ENCODE measurements around the gene NPAS3.

Gene NPAS3

DNA sequence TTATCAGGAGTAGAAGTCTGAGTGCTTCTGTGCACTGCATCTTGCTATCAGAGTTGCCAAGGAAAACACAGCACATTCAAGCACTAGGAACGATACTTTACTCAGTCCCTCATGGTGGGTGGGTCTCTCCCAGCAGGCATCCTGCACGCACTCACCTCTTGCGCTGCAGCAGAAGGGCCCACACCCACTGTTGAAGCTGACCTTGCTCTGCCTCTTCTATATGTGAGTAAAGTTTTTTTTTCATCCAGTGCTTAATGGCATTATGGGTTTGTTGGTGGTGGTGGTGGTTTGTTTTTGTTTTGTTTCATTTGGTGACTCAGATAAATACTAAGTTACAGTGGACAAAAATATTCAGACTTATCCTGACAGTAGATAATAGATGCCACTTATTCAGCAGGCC, 663.7 kb downstream of the NPAS3 start:
- no peak for DNase-seq

GRCh38 chr14:33606591-33606990, 667.9 kb downstream of the NPAS3 start:
- no peak for DNase-seq

- DNase-seq: no peak
Measured at GRCh38 chr14:33609582-33609981, 670.9 kb downstream of the NPAS3 start.

DNA sequence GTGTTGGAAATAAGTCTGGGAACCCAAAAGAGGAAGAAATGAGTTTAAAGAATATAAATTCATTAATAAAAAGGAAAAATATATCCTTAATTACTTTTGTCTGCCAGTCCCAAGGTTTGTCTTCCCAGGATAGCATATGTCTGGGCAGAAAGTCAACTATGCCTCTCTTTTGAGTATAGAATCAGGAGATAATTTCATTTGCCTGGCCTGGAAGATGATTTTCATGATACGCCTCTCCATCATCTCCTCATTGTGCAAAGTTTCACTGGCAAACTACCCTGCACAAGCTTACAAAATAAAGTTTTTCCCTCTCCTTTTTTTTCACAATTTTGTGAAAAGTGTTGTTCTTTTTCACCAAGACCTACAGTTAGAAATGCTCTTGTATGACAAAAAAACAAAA, 671.4 kb downstream of the NPAS3 start:
- no peak for DNase-seq

DNA sequence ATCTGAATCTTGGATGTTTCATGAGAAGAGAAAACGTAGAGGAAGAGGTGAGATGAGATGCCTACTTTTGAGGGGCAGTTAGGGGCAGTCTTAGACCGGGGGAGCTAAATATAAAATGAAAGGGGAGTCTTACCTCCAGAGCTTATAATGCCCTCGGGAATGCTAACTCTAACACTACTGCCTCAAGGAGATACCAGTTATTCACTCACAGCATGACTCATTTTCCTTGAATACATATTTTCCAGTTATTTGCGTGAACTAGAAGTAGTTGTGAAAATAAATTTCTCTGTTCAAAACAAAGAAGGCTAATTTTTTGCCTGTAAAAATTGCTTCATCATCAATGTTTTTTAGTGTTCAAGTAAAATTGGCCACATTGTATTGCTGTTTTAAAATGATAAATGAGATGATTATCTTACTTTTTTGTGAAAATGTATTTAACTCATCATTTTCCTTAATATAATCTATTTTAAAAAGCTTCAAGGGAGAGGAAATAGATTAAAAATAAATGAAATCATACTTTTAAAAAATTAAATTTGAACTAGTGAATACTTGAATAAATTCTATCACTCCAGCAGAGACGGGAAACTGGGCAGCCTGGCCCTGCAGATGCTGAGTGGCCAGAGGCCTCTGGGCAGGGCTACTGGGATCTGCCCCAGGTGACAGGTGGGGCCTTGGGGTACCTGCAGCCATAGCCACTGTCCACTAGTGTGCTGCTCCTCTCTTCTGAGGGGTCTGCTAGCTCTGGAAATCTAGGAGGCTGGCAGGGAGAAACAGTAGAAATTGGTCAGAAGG, 672.9 kb downstream of the NPAS3 start:
- no peak for DNase-seq

- no peak for DNase-seq
Measured at GRCh38 chr14:33612197-33612505, 673.5 kb downstream of the NPAS3 start.

DNA sequence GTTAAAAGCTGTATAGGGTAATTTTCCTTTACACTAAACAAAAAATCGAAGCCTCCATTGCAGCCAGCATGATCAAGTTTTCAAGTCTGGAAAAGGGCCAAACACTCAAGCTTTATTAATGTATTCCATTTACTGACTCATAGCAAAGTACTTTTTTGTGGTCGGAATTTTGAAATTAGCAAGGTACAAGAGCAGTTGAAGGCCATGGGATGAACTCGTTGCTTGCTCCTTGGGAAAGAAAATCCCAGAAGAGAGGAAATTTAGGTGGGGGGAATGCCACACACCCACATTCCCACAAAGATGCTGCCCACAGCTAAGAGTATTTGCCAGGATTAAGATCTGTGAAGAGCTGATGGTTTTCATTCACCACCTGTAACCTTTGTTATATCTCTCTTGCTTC, 678.5 kb downstream of the NPAS3 start:
- no peak for DNase-seq

DNA sequence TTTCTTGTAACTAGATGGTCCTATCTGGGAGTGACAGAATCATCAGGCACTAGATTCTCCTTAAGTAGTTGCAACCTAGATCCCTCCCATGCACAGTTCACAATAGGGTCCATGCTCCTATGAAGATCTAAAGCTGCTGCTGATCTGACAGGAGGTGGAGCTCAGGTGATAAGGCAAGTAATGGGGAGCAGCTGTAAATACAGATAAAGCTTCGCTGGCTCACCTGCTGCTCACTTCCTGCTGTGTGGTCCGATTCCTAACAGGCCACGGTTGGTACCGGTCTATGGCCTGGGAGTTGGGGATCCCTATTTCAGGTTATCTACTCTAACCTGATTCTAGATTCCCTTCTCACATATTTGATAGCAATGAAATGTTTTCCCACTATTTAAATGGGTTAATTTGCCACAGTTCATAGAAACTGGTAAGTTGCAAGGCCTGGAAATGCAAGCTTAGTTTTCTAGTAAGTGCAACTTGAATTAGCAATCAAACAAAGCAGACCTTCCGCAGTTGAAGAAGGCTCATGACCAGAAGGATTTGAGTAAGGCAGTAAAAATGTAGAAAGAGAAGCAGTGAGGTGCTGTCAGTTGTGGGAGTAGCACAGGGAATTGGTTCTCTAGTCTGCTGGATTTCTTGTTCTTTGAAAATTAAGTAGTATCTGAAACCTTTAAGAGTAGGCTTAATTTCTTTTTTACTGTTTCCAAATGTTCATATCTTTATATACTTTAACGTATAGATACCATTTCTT, 679.9 kb downstream of the NPAS3 start:
- DNase-seq: no peak

DNA sequence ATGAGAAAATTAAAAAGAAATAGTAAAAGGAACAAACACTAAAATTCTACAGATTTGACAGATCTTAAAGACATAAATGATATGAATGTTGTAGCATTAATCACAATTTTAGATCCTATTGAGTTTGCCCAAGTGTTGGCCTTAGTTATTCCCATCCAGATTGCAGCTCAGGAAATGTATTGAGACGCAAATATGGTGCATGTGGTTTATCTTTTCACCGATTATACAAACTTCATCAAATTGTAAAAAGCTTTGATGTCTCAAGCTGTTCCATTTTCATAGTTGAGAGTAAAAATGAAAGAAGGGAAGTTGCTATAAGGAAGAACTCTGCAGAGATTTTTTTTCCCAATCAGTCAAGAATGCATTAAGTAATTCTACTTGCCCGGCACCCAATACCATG, 683.8 kb downstream of the NPAS3 start:
- no peak for DNase-seq

- no peak for DNase-seq
Measured at GRCh38 chr14:33629792-33630191, 691.1 kb downstream of the NPAS3 start.

DNA sequence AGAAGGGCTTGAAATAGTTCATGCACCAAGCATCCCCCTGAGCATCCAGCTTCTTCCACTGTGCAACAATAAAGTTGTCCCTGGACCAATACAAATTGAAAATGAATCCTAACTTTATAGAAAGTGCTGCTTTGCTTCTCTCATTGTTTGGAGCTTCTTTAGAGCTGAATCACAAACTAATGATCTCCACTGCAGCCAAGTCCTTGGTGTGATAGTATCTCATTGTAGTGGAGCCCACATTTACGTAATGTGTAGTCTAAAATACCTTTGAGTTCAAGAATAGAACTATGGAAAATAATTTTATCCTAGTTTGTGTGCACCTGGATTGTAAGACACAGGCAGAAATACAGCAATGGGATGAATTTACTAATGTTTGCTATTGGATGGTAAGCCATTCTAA, 692.3 kb downstream of the NPAS3 start:
- DNase-seq: no peak

- no peak for DNase-seq
Measured at GRCh38 chr14:33631441-33631840, 692.8 kb downstream of the NPAS3 start.

GRCh38 chr14:33634631-33635030, 696.0 kb downstream of the NPAS3 start:
- DNase-seq: no peak

- DNase-seq: no peak
Measured at GRCh38 chr14:33636716-33637115, 698.0 kb downstream of the NPAS3 start.

- no peak for DNase-seq
Measured at GRCh38 chr14:33642080-33642479, 703.4 kb downstream of the NPAS3 start.

GRCh38 chr14:33642691-33643244, 704.1 kb downstream of the NPAS3 start:
- DNase-seq: no peak

DNA sequence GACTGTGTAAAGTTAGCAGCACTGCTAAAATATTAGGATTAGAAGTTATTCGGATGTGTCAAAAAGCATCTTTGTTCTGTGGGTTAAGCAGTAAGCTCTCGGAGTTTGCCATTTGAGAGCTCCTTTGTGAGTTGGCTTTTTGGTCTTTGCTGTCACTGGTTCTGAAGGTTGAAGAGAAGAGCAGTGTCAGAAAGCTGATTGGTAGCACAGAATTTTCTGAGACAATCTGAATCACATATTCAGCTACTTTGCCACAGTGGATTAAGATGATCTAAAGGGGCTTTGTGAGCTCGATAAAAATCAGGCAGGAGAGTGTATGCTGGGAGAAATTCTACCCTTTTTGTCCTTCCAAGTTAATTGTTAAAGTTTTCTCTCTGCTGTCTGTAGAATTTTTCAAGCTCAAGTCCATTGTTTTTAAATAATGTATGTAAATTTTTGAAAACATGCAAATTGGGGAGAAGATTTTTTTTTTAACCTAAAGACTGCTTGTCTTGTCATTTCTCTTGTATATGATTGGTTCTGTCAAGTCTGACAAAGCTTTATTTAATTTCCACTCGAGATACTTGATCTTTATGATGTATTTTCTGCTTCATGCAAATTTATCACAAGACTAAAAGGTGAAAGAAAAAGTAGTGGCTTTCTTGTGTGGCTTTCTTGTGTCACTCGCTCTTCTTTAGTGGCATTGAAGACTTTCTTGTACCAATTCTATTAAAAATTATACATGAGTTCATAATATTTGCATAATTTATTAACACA, 704.9 kb downstream of the NPAS3 start:
- no peak for DNase-seq

GRCh38 chr14:33646692-33647260, 708.1 kb downstream of the NPAS3 start:
- DNase-seq: no peak

- no peak for DNase-seq
Measured at GRCh38 chr14:33647385-33647786, 708.7 kb downstream of the NPAS3 start.

GRCh38 chr14:33650430-33650829, 711.8 kb downstream of the NPAS3 start:
- DNase-seq: no peak

DNA sequence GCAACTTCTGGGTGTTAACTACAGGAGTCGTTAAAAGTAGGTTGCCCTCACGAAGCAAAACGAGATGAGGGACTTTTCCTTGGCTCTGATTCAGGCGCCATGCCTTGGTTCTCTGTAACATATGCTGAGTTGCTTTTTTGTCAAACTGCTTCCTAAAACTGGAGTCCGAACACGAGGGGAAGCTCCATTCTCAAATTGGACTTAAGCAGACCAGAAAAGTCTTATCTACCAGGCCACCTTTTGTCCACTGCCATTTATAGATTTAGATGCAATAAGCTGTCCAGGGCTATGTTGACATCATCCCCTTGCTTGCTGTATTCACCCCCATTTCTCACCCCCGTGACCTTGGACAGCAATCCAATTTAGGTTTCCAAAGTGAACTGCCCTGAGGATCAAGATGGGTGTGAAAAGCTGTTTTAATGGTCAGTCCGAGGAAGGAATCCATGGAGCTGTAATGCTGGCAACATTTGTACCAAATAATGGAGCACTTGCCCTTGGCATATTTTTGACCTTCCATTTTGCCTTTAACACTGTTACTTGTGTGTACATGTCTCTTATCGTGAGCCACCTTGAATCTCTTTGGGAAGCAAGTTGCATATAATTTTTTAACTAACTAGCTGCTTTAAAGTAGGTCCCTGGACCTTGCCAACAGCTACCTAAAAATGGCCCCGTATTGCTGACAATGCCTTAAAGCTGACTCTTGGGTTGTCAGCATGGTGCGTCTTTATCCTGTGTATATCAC, 714.1 kb downstream of the NPAS3 start:
- no peak for DNase-seq

DNA sequence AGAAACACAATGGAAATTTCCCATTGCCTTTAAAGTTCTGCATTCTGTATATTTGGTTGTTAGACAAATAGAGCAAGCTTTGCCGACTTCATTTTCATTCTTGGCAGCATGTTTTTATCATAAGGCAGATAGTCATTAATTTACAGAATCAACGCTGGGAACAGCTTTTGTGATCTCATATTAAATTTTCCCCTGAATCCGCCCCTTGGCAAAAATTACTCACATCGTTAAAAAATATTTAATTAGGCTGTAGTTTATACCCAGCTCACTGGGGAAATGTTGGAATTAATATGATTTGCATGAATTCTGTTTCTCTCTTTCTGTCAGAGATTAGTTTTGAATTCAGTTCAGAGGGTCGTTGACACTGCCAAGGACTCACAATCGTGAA, 714.6 kb downstream of the NPAS3 start:
- no peak for DNase-seq

DNA sequence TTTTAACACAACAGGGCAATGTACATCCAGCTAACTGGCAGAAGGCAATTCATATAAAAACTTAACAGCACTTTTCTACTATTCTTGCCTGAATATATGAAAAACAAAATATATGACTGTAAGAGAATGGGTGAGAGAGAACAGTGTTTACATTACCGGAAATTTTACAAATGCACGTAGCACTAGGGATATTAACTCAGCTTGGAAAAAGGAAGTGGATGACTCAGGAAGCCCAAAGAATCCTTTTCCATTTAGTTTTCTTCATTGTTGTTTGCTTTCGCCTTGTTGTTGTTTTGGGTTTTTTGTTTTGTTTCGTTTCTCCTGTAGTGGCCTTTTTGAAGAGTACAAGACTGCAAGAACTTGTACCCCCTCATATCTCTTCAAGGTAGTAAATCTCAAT, 716.7 kb downstream of the NPAS3 start:
- DNase-seq: no peak
